ENCODE results near the gene ZDHHC7. TPM values are rescaled to one million over a fixed set of nuclear protein-coding genes. Genes with fewer than 3 reads are reported as not detected.

ZDHHC7 gene
- total RNA-seq, 3 donors from 2014 or later (not counting 1 experiment from before 2014, with no cell fraction given): 37.9 to 64.9 (median 45.2) TPM

DNA sequence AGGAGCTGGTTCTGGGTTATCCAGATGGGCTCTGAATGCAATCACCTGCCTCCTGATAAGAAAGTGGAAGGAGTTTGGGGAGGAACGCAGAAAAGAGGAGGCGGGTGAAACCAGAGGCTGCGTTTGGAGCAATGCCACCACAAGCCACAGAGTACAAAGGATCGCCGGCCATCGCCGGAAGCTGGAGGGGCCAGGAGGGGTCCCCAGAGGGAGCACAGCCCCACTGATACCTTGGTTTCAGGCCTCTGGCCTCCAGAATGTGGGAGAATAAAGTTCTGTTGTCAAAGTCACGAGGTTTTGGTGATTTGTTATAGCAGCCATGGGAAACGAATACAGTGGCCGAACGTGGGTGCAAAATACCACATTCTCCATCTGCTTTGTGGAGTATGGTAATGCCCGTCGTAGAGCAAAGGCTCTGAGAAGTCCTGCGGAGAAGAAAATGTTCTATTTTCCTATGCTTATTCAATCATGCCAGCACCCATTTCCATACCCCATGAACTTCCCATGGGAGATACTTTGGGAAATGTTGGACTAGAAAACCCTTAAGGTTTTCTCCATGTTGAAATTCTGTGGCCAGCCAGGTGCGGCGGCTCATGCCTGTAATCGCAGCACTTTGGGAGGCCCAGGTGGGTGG is 51.4 kb downstream of the ZDHHC7 start:
- H3K4me1 ChIP-seq (ENCODE audit: control insufficient read depth, insufficient read depth, low read length): no peaks in the 10 kb centered on the region
- H3K9me3 ChIP-seq (ENCODE audit: control insufficient read depth, insufficient read depth, low read length): no peaks in the 10 kb centered on the region
- no peaks in the 10 kb centered on the region for H3K36me3 Mint-ChIP-seq
- 65% methylated on average over 16 of the region's 17 CpGs for WGBS (ENCODE audit: insufficient coverage)
- H3K9me3 Mint-ChIP-seq: no peaks in the 10 kb centered on the region
- H3K4me3 Mint-ChIP-seq: no peak overlapping the region
- TF ChIP-seq, protein P1, sequence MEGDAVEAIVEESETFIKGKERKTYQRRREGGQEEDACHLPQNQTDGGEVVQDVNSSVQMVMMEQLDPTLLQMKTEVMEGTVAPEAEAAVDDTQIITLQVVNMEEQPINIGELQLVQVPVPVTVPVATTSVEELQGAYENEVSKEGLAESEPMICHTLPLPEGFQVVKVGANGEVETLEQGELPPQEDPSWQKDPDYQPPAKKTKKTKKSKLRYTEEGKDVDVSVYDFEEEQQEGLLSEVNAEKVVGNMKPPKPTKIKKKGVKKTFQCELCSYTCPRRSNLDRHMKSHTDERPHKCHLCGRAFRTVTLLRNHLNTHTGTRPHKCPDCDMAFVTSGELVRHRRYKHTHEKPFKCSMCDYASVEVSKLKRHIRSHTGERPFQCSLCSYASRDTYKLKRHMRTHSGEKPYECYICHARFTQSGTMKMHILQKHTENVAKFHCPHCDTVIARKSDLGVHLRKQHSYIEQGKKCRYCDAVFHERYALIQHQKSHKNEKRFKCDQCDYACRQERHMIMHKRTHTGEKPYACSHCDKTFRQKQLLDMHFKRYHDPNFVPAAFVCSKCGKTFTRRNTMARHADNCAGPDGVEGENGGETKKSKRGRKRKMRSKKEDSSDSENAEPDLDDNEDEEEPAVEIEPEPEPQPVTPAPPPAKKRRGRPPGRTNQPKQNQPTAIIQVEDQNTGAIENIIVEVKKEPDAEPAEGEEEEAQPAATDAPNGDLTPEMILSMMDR (IDR thresholded peaks at IDR 0.05): no peak
- peaks cover 0 to 9% of the 10 kb centered on the region in 2 donors for H3K27me3 Mint-ChIP-seq (ENCODE audit: low read depth in 2 of 2)
- no peak overlapping the region for H3K4me3 ChIP-seq (ENCODE audit: low read length)
- no peaks in the 10 kb centered on the region for H3K36me3 ChIP-seq (ENCODE audit: control insufficient read depth, insufficient read depth, low read length)
- ATAC-seq: no peak
- DNase-seq: no peak
- no peaks in the 10 kb centered on the region for H3K27me3 ChIP-seq (ENCODE audit: control insufficient read depth, insufficient read depth, low read length)
- intact Hi-C loops (cut with micrococcal nuclease): no loop called here
- no peak overlapping the region for H3K27ac ChIP-seq (ENCODE audit: low read length)
- no peaks in the 10 kb centered on the region for H3K4me1 Mint-ChIP-seq
- no peak overlapping the region for H3K27ac Mint-ChIP-seq

DNA sequence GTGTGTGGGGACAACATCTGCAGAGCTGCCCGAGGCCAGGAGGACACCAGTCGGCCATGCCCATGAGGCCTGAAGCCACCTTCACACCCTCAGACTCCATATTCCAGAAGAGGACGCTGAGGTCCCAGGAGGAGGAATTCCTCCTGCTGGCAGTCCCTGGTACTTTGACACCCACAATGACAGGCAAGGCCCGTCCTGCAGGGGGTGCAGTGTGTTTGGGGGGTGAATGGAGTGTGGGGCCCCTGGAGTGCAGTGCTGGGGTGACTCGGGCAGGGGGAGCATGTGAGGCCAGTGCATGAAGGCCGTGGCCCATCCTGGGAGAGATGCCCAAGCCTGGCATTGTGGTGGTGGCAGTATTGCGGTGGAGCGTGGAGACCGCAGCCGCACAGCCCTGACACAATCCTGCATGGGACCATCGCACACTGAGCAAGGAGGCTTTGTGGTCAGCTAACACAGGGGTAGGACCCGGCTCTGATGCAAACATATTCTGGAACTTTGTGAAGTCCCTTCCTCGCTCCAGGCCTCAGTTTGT is 52.2 kb downstream of the ZDHHC7 start:
- no peak for DNase-seq
- no peak overlapping the region for H3K27ac Mint-ChIP-seq
- peaks cover 0 to 9% of the 10 kb centered on the region in 2 donors for H3K27me3 Mint-ChIP-seq (ENCODE audit: low read depth in 2 of 2)
- peak in 1 of 3 donors; percentile 26 for ATAC-seq
- intact Hi-C loops (cut with micrococcal nuclease): no loop called here
- Histone ChIP-seq H3K36me3 (ENCODE audit: control insufficient read depth, insufficient read depth, low read length) (no peaks in the 10 kb centered on the region), H3K27ac (ENCODE audit: low read length) (no peak overlapping the region), H3K4me1 (ENCODE audit: control insufficient read depth, insufficient read depth, low read length) (no peaks in the 10 kb centered on the region), H3K4me3 (ENCODE audit: low read length) (no peak overlapping the region), H3K9me3 (ENCODE audit: control insufficient read depth, insufficient read depth, low read length) (no peaks in the 10 kb centered on the region), H3K27me3 (ENCODE audit: control insufficient read depth, insufficient read depth, low read length) (no peaks in the 10 kb centered on the region)
- no peaks in the 10 kb centered on the region for H3K4me1 Mint-ChIP-seq
- whole genome bisulfite sequencing (ENCODE audit: insufficient coverage): 84% methylated on average over 13 of the region's 13 CpGs
- no peak overlapping the region for H3K4me3 Mint-ChIP-seq
- TF ChIP-seq, protein P1 (IDR thresholded peaks at IDR 0.05): no peak
- H3K36me3 Mint-ChIP-seq: no peaks in the 10 kb centered on the region
- H3K9me3 Mint-ChIP-seq: no peaks in the 10 kb centered on the region

DNA sequence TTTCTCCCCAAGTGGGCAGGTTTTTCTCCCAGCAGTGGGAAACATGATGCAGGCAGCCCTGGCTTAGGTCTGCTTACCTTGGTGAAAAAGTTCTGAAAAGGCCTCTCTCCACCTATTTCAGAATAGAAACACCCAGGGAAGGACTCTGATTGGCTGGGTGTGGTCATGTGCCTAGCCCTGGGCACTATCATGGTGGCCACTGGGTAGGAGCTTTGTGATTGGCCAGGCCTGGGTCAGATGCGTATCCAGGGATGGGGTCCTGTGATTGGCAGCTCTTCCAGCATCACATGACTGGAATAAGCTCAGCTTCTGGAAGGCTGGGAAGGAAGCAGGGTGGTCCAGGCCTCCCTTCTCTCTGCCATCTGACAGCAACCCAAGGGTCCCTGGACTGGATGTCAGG is 53.5 kb downstream of the ZDHHC7 start:
- Mint-ChIP-seq H3K4me1 (no peaks in the 10 kb centered on the region), H3K27me3 (ENCODE audit: low read depth in 2 of 2) (peaks cover 0 to 4% of the 10 kb centered on the region in 2 donors), H3K9me3 (no peaks in the 10 kb centered on the region), H3K4me3 (no peak overlapping the region), H3K36me3 (no peaks in the 10 kb centered on the region), H3K27ac (no peak overlapping the region)
- Histone ChIP-seq H3K4me3 (ENCODE audit: low read length) (no peak overlapping the region), H3K27me3 (ENCODE audit: control insufficient read depth, insufficient read depth, low read length) (no peaks in the 10 kb centered on the region), H3K4me1 (ENCODE audit: control insufficient read depth, insufficient read depth, low read length) (peaks cover 1% of the 10 kb centered on the region), H3K9me3 (ENCODE audit: control insufficient read depth, insufficient read depth, low read length) (no peaks in the 10 kb centered on the region), H3K36me3 (ENCODE audit: control insufficient read depth, insufficient read depth, low read length) (no peaks in the 10 kb centered on the region), H3K27ac (ENCODE audit: low read length) (no peak overlapping the region)
- TF ChIP-seq, protein P1 (IDR thresholded peaks at IDR 0.05): no peak
- 81% methylated on average over 1 of the region's 1 CpG for WGBS (ENCODE audit: insufficient coverage)
- DNase-seq: no peak
- intact Hi-C loops (cut with micrococcal nuclease): no loop called here
- ATAC-seq: no peak

DNA sequence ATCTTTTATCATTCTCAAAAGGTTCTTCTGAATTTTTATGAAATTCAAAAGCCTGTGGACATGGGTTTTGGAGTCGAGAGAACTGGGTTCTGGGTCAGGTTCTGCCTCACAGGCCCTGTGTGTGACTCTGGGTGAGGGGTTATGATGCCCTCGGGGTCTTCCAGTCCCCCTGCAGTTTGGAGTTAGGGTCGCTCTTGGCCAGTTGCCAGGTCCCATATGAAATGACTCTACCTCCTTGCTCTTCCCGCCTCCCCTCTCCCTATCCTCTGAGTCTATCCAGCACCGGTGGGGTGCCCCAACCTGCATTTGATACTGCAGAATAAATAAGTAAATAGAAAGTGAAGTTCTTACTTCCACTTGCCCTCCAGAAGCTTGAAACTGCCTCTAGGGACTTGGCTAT is 54.1 kb downstream of the ZDHHC7 start:
- intact Hi-C loops (cut with micrococcal nuclease): no loop called here
- Mint-ChIP-seq H3K27ac (no peak overlapping the region), H3K4me3 (no peak overlapping the region), H3K36me3 (no peaks in the 10 kb centered on the region), H3K9me3 (no peaks in the 10 kb centered on the region), H3K27me3 (ENCODE audit: low read depth in 2 of 2) (peaks cover 0 to 4% of the 10 kb centered on the region in 2 donors), H3K4me1 (no peaks in the 10 kb centered on the region)
- Histone ChIP-seq H3K36me3 (ENCODE audit: control insufficient read depth, insufficient read depth, low read length) (no peaks in the 10 kb centered on the region), H3K27ac (ENCODE audit: low read length) (no peak overlapping the region), H3K27me3 (ENCODE audit: control insufficient read depth, insufficient read depth, low read length) (no peaks in the 10 kb centered on the region), H3K9me3 (ENCODE audit: control insufficient read depth, insufficient read depth, low read length) (no peaks in the 10 kb centered on the region), H3K4me3 (ENCODE audit: low read length) (no peak overlapping the region), H3K4me1 (ENCODE audit: control insufficient read depth, insufficient read depth, low read length) (peaks cover 3% of the 10 kb centered on the region)
- TF ChIP-seq, protein P1 (IDR thresholded peaks at IDR 0.05): no peak
- DNase-seq (no peak), ATAC-seq (no peak)
- WGBS (ENCODE audit: insufficient coverage): 80% methylated on average over 4 of the region's 5 CpGs
